ENCODE data around the gene PACRG.

DNA sequence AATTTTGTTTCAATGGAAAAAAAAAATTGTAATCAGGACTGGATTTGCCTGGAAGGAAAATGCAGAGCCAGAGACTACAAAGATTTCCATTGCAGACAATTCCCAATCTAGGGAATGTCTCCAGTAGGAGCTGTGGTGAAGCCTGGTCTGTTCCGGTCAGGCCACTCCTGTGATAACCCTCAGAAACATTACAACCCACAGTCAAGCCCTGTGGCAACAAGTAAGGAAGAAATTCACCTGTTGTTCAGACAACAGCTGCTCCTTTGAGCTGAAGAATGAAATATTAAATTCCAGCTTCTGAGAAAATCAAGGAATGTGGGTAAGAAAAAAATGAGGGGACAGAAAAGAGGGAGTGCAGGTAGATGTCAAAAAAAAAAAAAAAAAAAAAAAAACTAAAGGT is 8.2 kb upstream of the PACRG start:
- TF ChIP-seq, protein P1, sequence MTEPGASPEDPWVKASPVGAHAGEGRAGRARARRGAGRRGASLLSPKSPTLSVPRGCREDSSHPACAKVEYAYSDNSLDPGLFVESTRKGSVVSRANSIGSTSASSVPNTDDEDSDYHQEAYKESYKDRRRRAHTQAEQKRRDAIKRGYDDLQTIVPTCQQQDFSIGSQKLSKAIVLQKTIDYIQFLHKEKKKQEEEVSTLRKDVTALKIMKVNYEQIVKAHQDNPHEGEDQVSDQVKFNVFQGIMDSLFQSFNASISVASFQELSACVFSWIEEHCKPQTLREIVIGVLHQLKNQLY (CRISPR knock-in tag; IDR thresholded peaks at IDR 0.05) = no peak
- TF ChIP-seq, protein P2, sequence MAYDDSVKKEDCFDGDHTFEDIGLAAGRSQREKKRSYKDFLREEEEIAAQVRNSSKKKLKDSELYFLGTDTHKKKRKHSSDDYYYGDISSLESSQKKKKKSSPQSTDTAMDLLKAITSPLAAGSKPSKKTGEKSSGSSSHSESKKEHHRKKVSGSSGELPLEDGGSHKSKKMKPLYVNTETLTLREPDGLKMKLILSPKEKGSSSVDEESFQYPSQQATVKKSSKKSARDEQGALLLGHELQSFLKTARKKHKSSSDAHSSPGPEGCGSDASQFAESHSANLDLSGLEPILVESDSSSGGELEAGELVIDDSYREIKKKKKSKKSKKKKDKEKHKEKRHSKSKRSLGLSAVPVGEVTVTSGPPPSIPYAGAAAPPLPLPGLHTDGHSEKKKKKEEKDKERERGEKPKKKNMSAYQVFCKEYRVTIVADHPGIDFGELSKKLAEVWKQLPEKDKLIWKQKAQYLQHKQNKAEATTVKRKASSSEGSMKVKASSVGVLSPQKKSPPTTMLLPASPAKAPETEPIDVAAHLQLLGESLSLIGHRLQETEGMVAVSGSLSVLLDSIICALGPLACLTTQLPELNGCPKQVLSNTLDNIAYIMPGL (CRISPR knock-in tag; IDR thresholded peaks at IDR 0.05) = no peak
- TF ChIP-seq, protein P3, sequence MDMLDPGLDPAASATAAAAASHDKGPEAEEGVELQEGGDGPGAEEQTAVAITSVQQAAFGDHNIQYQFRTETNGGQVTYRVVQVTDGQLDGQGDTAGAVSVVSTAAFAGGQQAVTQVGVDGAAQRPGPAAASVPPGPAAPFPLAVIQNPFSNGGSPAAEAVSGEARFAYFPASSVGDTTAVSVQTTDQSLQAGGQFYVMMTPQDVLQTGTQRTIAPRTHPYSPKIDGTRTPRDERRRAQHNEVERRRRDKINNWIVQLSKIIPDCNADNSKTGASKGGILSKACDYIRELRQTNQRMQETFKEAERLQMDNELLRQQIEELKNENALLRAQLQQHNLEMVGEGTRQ (CRISPR knock-in tag; IDR thresholded peaks at IDR 0.05) = no peak
- TF ChIP-seq ZNF317 (CRISPR knock-in tag; IDR thresholded peaks at IDR 0.05; ENCODE audit: borderline replicate concordance, low read depth) = no peak
- TF ChIP-seq, protein P4, sequence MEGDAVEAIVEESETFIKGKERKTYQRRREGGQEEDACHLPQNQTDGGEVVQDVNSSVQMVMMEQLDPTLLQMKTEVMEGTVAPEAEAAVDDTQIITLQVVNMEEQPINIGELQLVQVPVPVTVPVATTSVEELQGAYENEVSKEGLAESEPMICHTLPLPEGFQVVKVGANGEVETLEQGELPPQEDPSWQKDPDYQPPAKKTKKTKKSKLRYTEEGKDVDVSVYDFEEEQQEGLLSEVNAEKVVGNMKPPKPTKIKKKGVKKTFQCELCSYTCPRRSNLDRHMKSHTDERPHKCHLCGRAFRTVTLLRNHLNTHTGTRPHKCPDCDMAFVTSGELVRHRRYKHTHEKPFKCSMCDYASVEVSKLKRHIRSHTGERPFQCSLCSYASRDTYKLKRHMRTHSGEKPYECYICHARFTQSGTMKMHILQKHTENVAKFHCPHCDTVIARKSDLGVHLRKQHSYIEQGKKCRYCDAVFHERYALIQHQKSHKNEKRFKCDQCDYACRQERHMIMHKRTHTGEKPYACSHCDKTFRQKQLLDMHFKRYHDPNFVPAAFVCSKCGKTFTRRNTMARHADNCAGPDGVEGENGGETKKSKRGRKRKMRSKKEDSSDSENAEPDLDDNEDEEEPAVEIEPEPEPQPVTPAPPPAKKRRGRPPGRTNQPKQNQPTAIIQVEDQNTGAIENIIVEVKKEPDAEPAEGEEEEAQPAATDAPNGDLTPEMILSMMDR (IDR thresholded peaks at IDR 0.05) = no peak
- TF ChIP-seq NR1H2 (CRISPR knock-in tag; IDR thresholded peaks at IDR 0.05) = no peak
- no peak for TF ChIP-seq NR2C2 (CRISPR knock-in tag; IDR thresholded peaks at IDR 0.05)
- TF ChIP-seq FOXJ3 (CRISPR knock-in tag; IDR thresholded peaks at IDR 0.05; ENCODE audit: borderline replicate concordance) = no peak
- no peak for TF ChIP-seq CBFB (CRISPR knock-in tag; IDR thresholded peaks at IDR 0.05; ENCODE audit: low read depth)
